Measurements from ENCODE around the gene WWOX.

WWOX gene

DNA sequence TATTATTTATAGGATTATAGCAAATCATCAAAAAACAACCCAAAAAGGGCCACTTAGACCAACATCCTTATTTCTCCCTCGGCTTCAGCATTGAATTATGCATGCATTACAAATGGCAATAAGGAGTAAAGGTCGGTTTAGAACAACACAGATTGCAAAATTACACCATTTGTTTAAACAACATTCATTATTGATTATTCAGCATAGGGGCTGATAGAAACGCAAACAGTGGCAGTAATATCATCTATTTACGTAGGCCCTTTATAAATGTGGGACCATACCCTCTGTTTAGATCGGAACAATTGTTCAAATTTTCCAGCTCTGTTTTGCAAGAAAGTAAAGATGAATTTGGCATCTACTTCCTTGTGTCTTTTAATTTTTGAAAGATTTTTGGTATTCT is 153.3 kb downstream of the WWOX start:
- Histone ChIP-seq H3K4me3 (no peak overlapping the region), H3K27ac (no peak overlapping the region)
- no peak for DNase-seq (ENCODE audit: low spot score)
- TF ChIP-seq CTCF (IDR thresholded peaks at IDR 0.05), result no peak

GRCh38 chr16:78254841-78255240 is 155.4 kb downstream of the WWOX start:
- no peak for TF ChIP-seq CTCF (IDR thresholded peaks at IDR 0.05)
- no peak overlapping the region for H3K27ac ChIP-seq
- H3K4me3 ChIP-seq, result no peak overlapping the region
- DNase-seq (ENCODE audit: low spot score), result no peak

GRCh38 chr16:78256686-78257375 is 157.4 kb downstream of the WWOX start:
- no peak for DNase-seq (ENCODE audit: low spot score)
- no peak for TF ChIP-seq CTCF (IDR thresholded peaks at IDR 0.05)
- no peak overlapping the region for H3K27ac ChIP-seq

GRCh38 chr16:78257376-78257728 is 157.9 kb downstream of the WWOX start:
- Histone ChIP-seq H3K27ac (no peak overlapping the region), H3K4me3 (no peak overlapping the region)
- no peak for DNase-seq (ENCODE audit: low spot score)
- no peak for TF ChIP-seq CTCF (IDR thresholded peaks at IDR 0.05)

More at GRCh38 chr16:78256686-78257375, 157.4 kb downstream of the WWOX start:
- H3K4me3 ChIP-seq, result no peak overlapping the region

GRCh38 chr16:78258375-78259065 is 159.1 kb downstream of the WWOX start:
- Histone ChIP-seq H3K27ac (no peak overlapping the region), H3K4me3 (no peak overlapping the region)
- no peak for TF ChIP-seq CTCF (IDR thresholded peaks at IDR 0.05)
- no peak for DNase-seq (ENCODE audit: low spot score)

- TF ChIP-seq CTCF (IDR thresholded peaks at IDR 0.05), result no peak
- Histone ChIP-seq H3K27ac (no peak overlapping the region), H3K4me3 (no peak overlapping the region)
- DNase-seq (ENCODE audit: low spot score), result no peak
Observed at GRCh38 chr16:78259873-78260272, 160.4 kb downstream of the WWOX start.

DNA sequence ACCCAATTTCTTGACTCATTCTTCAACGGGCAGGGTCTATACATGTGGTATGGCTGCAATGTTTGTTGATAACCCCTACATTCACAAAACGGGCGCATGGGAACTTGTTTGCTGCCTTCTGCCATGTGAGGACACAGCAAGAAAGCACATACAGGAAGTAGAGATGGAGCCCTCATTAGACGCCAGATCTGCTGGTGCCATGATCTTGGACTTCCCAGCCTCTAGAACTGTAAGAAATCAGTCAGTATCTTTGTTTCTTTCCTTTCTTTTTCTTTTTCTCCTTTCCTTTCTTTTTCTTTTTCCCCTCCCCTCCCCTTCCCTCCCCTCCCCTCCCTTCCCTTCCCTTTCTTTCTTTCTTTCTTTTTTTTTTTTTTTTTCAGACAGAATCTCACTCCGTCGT is 165.2 kb downstream of the WWOX start:
- Histone ChIP-seq H3K4me3 (no peak overlapping the region), H3K27ac (no peak overlapping the region)
- TF ChIP-seq CTCF (IDR thresholded peaks at IDR 0.05), result no peak
- DNase-seq (ENCODE audit: low spot score), result no peak

All from coronary artery (tissue), 2 donors.